ENCODE measurements around the gene MAD1L1.
"Not testable (repeated sequence)": the region's sequence is repeated elsewhere in the genome, so short reads cannot be mapped to it uniquely, and the experiment has no call there.

MAD1L1 gene

DNA sequence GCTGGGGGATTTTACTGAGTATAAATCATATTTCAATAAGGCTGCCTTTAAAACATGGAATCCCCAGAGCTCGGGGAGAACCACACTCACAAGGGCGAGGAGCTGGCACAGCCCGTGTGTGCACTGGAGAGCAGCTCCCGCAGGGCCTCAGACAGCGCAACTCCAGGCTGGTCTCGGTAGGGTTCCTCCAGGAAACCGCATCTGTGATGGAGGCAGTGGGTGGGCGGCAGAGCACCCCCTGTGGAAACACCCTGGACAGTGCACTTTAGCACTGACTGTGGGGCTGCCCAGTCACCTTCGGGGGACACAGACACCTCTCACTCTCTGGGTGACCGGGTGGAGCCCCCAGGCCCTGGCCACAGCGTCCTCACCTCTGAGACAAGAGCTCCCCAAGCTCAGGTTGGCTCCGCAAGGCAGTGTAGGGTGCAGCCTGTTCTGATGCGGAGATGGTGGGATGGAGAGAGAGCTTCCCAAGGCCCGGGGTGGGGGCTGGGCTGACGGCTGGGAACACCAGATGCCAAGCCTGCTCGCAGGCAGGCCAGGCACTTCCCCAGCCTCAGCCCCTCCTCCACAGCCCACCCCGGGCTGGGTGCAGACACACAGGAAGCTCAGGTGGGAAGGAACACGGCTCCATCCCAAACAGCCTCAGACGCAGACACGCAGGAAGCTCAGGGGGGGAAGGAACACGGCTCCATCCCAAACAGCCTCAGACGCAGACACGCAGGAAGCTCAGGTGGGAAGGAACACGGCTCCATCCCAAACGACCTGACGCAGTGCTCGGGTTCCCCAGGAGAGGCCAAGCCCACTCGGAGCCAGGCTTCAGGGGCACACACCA lies 224.4 kb downstream of the MAD1L1 start:
- no peak for DNase-seq

DNA sequence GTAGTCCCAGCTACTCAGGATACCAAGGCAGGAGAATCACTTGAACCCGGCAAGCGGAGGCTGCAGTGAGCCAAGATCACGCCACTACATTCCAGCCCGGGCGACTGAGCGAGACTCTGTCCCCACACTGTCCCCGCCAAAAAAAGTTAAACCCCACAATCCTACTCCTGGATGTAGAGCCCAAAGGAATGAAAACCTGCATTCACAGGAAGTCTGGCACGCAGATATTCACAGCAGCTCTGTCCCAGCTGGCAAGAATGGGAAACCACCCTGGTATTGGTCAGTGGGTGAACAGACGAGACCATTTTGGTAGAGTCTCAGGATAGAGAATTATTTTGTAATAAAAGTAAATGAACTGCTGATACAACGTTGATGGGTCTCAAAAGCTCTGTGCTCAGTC lies 225.2 kb downstream of the MAD1L1 start:
- no peak for DNase-seq

DNA sequence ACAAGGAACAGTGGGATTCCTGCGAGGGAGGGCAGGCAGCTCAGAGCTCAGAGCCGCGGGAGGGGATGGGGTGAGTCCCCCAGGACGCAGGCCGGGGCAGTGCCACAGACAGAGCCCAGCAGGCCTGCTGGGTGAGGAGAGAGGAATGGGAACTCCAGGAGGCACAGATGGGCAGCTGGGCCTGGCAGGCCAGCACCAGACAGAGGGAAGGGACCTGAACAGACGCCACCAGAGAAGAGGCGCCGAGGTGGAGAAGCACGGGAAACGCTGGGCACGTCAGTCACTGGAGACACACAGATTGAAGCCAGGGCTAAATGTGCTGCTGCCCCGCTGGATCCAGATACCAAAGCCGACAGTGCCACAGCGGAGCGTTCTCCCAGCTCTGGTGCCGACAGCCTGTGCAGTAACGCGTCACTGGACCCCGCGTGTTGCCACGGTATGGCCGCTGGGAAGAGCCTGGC lies 225.8 kb downstream of the MAD1L1 start:
- DNase-seq: no peak

DNA sequence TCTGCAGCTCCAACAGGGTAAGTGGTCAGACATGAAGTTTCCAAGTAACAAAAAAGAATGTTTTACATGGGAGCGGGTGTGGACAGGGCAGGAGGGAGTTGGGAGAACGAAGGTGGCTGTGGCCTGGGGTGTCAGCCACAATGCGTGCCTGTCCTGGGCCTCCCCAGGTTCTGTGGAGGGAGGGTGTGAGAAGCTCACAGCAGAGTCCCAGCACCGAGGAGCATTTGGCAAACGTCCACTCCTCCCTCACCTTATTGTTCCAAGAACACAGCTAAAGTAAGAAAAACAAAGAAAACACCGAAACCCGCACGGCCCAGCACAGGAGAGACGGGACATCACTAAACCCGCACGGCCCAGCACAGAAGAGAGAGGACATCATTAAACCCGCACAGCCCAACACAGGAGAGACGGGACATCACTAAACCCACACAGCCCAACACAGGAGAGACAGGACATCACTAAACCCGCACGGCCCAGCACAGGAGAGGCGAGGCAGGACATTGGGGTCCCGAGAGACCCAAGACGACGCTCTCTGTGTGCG lies 226.4 kb downstream of the MAD1L1 start:
- DNase-seq: no peak

DNA sequence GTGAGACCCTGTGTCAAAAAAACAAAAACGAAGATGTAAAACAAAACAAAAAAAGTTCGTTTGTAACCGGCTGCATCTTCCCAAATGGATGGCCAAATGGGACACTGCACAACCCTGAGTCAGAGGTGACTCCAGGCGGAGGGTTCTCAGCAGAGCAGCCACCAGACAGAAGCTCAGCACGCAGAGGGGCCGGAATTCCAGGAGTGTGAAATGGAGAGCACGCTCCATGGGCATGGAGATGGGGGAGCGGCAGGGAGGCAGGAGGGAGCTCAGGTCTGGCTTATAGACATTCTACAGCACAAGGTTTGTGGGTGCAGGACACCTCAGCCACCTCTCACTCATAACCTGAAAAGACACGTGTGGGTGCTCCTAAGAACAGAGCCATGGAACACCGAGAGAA lies 227.0 kb downstream of the MAD1L1 start:
- DNase-seq: no peak

DNA sequence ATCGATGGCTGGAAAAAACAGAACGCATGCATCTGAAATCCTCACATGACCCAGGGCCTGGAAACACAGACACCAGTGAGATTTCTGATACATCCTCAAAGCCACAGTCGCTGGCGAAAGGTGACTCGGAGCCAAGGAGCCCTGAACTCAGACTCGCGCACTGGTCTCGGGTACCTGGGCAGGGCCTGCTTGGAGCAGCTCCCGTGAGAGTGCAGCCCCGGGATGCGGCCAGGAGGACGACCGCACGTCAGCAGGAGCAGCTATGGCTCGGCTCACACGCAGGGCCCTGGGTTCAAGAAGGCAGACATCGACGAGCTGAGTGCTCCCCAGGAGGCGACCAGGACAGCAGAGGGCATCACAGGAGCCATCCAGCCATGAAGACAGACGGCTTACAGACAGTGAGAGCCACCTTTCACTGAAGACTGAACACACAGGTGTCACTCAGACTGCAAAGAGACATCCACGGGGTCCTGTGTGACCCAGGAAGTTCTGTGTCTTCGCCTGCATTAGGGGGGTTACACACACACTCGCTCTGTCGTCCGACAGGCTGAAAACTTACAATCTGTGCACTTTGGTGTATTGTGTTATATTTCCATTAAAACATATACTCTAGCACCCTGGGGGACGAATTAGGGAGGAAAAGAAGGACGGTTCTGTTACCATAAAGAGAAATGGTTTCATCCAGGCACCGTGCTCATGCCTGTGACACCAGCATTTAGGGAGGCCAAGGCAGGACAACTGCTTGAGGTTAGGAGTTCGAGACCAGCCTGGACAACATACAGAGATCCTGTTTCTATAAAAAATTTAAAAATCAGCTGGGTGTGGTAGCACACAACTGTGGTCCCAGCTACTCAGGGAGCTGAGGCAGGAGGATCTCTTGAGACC lies 227.7 kb downstream of the MAD1L1 start:
- DNase-seq: no peak

DNA sequence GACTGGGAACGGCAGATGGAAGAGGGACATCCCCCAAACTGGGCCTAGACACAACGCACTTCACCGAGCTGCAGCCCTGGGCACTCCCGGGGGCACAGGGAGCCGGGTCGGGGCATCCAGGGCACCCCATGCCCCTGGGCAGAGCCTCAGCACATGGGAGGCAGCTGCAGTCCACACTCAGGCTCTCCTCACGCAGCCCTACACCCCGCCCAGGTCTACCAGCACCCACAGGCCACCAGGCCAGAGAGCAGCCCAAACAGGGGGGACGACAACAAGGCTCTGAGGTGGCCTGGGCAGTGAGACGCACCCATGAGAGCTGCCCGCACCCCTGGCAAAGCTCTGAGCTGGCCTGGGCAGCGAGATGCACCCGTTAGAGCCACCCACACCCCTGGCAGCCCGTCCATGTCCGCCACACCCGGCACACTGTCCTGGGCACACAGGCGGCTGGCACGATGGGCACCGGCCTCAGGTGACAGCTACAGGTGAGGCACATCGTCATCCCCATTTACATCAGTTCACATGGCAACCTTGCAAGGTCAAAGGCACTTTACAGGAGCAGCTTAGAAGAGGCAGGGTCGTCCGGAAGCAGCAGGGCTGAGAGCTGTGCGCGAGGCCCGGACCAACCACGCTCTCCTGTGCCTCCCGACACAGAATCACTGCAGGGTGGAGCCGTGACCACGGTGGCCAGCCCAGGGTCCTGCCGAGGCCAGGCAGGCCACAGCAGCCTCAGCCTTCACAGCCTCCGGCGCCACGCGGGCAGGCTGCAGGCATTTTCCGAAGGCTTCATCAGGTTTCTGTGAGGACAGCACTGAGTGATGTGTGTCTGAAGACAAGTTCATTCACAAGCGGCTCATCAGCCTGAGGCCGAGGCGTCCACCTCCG lies 228.6 kb downstream of the MAD1L1 start:
- DNase-seq: no peak

DNA sequence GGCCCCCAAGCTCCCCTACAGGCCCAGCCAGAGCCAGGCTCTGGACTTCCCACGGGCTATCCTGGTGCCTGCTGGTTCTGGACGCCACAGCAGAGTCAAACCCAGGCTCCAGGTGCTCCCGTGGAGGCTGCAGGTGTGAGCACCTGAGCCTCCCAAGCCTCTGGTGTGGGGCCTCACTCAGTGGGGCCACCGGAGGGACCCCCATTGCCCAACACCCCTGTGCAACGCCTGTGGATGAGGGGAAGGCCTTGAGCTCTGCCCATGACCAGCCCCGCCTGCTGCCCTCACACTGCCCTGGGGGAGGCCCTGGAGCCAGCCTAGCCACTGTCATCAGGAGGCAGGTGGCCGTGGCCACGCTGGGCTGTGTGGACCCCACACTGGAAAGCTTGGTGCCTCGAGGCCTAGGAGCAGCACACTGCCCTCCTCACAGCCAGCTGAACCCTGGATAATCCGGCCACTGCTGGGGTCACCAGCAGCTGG lies 229.3 kb downstream of the MAD1L1 start:
- no peak for DNase-seq

DNA sequence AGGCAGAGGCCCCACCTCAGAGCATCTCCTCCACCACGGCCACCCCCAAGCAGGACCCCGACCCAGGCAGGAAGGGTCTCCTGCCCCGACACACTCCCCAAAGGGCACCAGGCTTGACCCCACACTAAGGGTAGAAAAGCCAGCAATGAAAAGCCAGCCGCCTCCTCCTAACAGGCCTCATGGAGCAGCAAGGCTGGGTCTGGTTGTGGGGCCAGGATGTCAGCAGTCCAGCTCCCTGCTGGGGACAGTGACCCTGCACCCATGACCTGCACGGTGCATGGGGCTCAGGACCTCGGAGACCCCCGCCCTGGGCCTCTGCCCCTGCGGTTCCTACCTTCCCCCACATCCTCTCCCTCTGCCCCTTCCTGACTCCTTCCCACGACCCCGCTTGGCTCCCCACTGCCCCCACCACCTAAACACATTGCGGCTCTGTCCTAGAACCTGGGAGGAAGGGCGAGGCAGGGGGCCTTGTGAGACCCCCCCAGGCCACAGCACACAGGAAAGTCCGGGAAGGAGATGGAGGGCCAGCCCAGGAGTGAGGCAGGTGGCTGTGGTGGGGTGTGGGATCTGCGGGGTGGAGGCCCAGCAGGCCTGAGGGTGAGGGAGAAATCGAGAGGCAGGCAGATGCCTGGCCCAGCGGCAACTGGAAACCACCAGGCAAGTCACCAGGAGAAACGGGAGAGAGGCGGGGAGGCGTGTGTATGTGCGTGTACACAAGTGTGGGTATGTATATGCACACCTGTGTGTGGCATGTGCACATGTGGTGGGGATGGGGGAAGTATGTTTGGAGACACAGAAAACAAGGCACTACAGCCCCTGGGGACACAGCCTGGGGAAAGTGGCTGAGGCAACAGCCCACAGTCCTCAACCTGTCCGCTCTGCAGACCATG lies 229.9 kb downstream of the MAD1L1 start:
- no peak for DNase-seq

DNA sequence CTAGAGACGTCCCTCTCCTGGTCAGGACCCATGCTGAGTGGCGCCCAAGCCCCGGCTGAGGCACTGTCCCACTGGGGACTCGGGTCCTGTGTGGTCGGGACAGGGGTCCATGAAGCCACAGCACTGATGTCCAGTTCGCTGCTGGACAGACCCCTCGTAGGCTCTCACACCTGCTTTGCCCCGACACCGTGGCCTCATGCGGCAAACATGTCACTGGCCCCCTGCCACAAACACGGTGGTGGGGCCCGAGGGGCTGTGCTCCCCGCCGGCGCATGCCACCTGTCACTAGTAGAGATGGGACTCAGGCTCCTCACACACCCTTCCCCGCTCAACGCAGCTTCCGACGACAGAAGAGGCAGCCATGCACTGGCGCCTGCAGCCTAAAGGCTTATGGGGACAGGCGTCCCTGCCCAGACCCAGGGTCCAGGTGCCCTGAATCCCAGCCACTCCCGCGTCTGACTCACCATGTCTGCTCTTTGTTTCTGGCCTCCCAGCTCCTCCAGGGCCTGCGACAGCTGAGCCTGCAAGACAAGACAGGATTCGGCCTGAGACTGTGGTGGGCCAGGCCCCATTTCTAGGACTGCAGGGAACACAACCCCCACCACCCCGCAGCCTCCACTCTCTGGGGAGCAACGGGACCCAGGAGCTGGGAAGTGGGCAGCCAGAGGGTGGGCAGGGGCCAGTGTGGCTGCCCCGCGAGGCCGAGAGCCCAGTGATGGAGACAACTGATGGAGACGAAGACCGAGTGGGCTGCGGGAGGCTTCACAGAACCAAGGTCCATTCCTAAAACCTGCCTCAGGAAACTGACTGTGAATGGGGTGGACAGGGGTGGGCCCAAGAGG lies 230.9 kb downstream of the MAD1L1 start:
- no peak for DNase-seq

DNA sequence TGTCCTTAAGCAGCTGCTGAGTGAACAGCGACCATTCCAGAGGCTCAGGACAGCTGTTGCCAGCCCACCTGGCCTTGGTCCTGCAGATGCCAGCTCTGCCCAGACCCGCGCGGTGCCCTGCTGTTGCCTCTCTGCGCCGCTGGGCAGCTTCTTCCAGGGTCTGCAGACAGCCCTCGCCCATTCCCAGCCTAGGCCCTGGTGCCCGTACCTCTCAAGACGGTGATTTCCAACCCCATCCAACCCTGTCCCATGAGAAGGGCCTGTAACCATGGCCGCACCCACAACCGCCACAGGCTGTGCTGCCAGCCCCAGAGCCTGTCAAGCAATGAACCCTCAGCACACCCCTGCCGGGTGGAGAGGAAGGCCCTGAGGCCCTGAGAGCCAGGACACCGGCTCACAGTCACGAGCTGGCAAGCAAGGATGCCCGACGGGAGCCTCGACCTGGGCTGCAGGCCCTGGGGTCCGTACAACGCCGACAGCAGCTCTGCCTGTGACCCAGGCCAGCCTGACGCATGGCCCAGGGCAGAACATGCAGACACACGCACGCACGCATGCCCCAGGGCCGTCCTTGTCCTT lies 231.9 kb downstream of the MAD1L1 start:
- DNase-seq: no peak

DNA sequence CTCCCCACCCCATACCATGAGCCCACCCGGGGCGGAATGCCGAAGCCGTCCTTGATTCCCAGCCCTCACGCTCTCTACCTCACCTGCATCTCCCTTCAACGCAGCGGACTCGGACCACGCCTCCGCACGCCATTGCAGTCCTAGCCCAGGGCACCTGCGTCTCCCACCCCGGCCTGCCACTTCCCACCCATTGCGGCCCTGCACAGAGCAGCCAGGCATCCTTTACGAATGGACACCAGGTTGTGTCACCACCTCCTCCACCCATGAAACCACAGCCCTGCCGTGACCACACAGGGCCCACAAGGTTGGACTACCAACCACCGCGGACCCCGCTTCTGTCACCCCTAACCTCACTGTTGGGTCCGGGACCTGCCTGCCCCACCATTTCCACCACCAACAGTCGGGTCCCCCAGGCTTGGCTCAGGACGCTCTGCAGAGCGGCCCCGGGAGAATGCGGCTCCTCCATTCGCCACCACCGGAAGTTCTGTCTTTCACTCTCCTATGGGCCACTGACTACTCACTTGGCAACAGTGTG lies 232.5 kb downstream of the MAD1L1 start:
- no peak for DNase-seq

DNA sequence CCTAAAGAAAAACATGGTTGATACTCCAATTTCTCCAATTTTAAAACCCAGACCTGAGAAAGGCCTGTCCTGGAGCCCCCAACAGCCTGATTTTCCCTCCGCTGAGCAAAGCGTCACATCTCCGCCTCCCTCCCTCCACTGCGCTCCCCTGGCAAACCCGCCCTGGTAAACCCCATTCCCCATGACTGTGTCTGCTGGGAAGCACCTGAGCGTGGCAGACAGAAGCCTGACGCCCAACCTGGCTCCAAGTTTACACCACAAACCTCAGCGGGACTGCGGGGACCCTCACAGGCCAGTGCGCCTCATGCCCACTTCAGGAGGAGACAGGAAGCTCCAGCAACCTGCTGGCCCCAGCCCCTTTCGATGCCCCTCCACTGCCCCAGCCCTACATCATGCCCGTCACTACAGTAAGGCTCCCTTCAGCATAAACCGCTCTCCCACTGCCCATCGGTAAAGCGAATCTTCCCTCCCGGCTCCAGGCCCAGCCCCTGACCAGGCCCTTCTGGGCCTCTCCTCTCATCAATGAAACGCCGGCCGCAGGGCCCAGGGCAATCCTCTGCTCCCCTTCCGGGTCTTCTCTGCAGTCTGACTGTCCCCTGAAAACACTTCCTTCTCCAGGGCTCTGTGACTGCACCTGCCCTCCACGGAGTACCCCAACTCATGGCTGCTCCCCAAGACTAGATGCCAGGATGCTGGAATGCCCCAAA lies 233.3 kb downstream of the MAD1L1 start:
- DNase-seq: no peak

DNA sequence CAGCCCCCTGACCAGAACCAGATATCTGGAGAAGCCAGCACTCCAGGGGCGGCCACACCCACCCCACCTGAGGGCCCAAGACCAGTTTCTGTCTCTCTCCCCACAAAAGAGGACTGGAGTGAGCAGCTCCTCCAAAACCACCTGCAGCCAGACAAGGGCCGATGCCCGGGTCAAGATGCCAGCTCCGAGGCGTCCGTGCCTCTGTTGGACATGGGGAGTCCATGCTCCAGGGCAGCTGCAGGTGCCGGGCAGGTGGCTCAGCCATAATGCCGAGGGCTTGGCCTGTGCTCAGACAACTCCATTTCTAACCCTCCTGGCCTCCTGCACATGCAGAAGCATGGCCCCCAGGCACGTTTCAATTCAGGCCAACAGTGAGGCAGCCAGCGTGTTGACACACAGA lies 234.6 kb downstream of the MAD1L1 start:
- no peak for DNase-seq

DNA sequence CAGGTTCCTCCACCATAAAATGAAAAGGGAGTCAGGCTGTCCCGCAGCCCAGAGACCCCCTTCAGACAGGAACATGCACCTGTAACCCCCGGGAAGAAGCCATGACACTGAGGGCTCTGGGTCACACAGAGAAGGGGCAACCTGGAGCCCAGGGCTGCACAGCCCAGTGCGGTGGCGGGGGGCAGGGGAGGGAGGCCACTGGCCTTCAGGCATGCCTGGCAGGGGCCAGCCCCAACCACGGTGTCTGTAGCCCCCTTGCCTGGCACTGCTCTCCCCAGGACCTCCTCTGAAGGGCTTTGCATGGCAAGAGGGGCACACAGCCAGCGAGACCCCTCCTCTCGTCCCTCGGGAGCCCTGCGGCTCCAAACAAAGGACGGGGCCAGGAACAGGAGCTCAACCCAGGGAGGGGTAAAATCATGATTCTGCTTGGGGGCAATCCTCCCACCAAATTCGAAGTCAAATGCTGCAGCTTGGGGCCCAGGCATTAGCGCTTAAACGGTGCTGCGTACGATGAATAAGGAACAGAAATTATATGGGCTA lies 235.1 kb downstream of the MAD1L1 start:
- no peak for DNase-seq

DNA sequence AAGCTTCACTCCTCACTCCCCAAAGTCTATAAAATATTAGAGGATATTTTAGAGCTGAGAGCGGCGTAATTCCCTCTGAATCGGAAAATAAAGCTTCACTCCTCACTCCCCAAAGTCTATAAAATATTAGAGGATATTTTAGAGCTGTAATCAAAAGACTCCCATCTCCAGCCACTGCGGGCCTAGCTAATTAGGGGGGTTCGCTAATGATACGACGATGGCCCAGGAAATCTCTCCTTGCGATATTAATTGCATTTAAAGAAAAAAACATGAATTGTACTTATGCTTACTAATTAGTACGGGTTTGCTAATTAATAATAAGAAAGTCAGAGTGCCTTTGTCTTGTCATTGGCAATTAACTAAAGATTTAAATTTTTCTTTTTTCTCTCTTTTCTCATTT lies 235.9 kb downstream of the MAD1L1 start:
- DNase-seq: no peak

DNA sequence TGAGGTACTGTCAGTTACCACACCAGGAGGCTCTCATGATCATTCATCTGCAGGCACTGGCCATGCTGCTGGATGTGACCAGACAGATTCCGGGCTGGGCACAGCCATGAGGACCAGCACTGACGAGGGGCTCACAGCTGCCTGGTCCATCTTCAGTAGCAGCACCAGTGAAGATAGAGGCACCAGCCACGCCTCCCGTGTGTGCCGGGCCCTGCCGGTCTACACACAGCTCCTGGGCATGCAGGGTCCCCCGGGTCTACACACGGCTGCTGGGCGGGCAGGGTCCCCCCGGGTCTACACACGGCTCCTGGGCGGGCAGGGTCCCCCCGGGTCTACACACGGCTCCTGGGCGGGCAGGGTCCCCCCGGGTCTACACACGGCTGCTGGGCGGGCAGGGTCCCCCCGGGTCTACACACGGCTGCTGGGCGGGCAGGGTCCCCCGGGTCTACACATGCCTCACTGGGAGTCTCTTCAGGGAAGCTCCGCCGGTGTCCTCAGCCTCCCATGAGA lies 236.8 kb downstream of the MAD1L1 start:
- not testable (repeated sequence) for DNase-seq

DNA sequence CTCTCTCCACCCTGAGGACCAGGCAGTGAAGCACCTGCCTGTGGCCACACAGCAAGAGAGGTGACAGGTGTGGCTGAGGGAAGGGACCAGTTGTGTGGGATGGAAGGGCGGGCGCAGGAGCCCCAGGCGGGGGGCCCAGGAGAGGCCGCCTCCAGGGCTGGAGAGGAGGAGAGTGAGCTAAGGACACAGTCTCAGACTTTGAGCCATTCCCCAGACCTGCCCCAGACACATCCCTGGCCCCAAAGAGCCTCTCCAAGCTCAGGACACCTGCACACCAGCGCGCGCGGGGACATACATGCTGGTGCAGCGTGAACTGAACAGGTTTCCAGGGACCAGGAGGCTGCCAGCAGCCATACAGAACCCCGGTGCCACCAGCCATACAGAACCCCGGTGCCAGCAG lies 237.3 kb downstream of the MAD1L1 start:
- DNase-seq: no peak

DNA sequence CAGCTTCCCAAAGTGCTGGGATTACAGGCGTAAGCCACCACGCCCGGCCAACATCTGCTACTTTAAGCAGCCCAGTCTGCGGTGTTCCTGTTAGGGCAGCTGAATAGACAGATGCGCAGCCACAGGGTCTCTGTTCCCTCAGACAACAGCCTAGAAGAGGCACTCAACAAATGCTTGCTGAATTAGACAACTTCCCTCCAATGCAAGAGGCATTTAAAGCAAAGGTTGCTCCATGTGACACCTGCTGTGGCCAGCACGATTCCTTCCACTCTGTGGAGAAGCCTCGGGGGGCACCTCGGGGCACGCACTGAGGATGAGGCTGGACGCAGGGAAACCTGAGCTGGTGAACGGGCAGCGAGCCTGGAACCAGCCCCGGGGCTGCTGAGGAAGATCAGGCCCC lies 237.8 kb downstream of the MAD1L1 start:
- no peak for DNase-seq

All from NCI-H1436 (cell line).